T-cell (primary cell): ENCODE results near the gene RRP9. TPM values are rescaled to one million over a fixed set of nuclear protein-coding genes. Genes with fewer than 3 reads are reported as not detected.
A peak's percentile ranks its signal among the peaks of the same experiment; 100 is the strongest.

Experiments
- ATAC-seq, 4 experiments: fragments of 200-7000 bp in 3 of 4; fragments of 150-1000 bp in 1 of 4; cut with Tn5 transposase; replicated peaks in 1 of 4; 1 replicate in 3 of 4; 2 replicates in 1 of 4; pipeline ENCODE4 v1.10.0; 2021; ENCODE audit warnings: moderate library complexity in 3 of 4, mild to moderate bottlenecking in 2 of 4, moderate number of reproducible peaks in 1 of 4
- CTCF ChIA-PET, 2 donors: fragments of 300-600 bp; sonication (Branson Sonifier 250); formaldehyde crosslinking; loops; one replicate each; lab custom pipeline; 2022; ENCODE audit warnings: antibody characterized with exemption in 2 of 2; lab: Charles Lee
- POLR2A ChIA-PET, 2 donors: fragments of 300-600 bp; sonication (Branson Sonifier 250); formaldehyde crosslinking; loops; one replicate each; lab custom pipeline; 2022; ENCODE audit warnings: antibody characterized with exemption in 2 of 2; lab: Charles Lee
- DNase-seq, 35 experiments: peaks; one replicate each; pipeline versions ENCODE4 v3.0.0 to v3.0.0-alpha.2; 2013 to 2023
- H3K27ac ChIP-seq: one replicate; pipeline ENCODE4 v1.5.1; 2013; ENCODE audit warnings: low read length
- H3K27me3 ChIP-seq, 2 experiments: replicated peaks in 1 of 2; 1 replicate in 1 of 2; 2 replicates in 1 of 2; pipeline versions ENCODE4 v1.6.1 to v1.7.0; 2013; ENCODE audit warnings: low read length in 1 of 2, mixed read lengths in 1 of 2; ENCODE audit not compliant: control insufficient read depth in 2 of 2, insufficient read depth in 2 of 2; ENCODE audit errors: extremely low read depth in 1 of 2
- H3K36me3 ChIP-seq, 2 donors: 1 replicate in 1 of 2; 2 replicates in 1 of 2; pipeline versions ENCODE4 v1.6.1 to v1.7.0; 2013; ENCODE audit warnings: low read length in 1 of 2; ENCODE audit not compliant: control insufficient read depth in 2 of 2, insufficient read depth in 1 of 2; ENCODE audit errors: extremely low read depth in 1 of 2
- H3K4me1 ChIP-seq, 2 experiments: 1 replicate in 1 of 2; 2 replicates in 1 of 2; pipeline versions ENCODE4 v1.6.1 to v1.7.0; 2013; ENCODE audit warnings: low read length in 2 of 2, mixed read lengths in 1 of 2; ENCODE audit not compliant: insufficient read depth in 2 of 2, control insufficient read depth in 1 of 2; ENCODE audit errors: extremely low read depth in 1 of 2
- H3K4me3 ChIP-seq, 2 donors: 1 replicate in 1 of 2; 2 replicates in 1 of 2; pipeline versions ENCODE4 v1.5.1 to v1.7.0; 2013; ENCODE audit warnings: mild to moderate bottlenecking in 2 of 2, low read length in 1 of 2, moderate library complexity in 1 of 2; ENCODE audit not compliant: control insufficient read depth in 1 of 2; ENCODE audit errors: extremely low read depth in 1 of 2
- H3K9me3 ChIP-seq: 2 replicates; pipeline ENCODE4 v1.7.0; 2013
- H3K27ac Mint-ChIP-seq, 2 donors: one replicate each; pipeline ENCODE4 v1.8.0; 2020 to 2021; ENCODE audit warnings: mild to moderate bottlenecking in 2 of 2, mixed read lengths in 2 of 2
- H3K27me3 Mint-ChIP-seq, 2 donors: one replicate each; pipeline ENCODE4 v1.8.0; 2021 to 2022; ENCODE audit warnings: mixed read lengths in 2 of 2
- H3K36me3 Mint-ChIP-seq: one replicate; pipeline ENCODE4 v1.8.0; 2021; ENCODE audit warnings: mixed read lengths
- H3K4me1 Mint-ChIP-seq, 3 donors: one replicate each; pipeline ENCODE4 v1.8.0; 2020 to 2022; ENCODE audit warnings: mixed read lengths in 3 of 3, mild to moderate bottlenecking in 1 of 3
- H3K4me3 Mint-ChIP-seq, 3 donors: one replicate each; pipeline ENCODE4 v1.8.0; 2020 to 2022; ENCODE audit warnings: mild to moderate bottlenecking in 3 of 3, mixed read lengths in 3 of 3, moderate library complexity in 3 of 3
- H3K9me3 Mint-ChIP-seq, 3 donors: one replicate each; pipeline ENCODE4 v1.8.0; 2020 to 2022; ENCODE audit warnings: mixed read lengths in 3 of 3
- WGBS: methylation state at CpG from one replicate; pipeline ENCODE4 v1.1.5; 2013; ENCODE audit warnings: missing lambda C conversion rate; ENCODE audit not compliant: insufficient coverage; 5-methylcytosine and 5-hydroxymethylcytosine counted together
- total RNA-seq, 35 experiments: library from RNA in 6 of 35; stranded (reverse) in 6 of 35; fragments of 120-200 nt in 1 of 35; gene quantifications; one replicate each; pipeline versions ENCODE4 v1.2.1 to v1.2.4 and lab custom pipeline; 2013 to 2026

The RRP9 gene
- total RNA-seq, 5 donors from 2014 or later (not counting 1 experiment from before 2014, with no cell fraction given), result 11.4 to 20.5 (median 18.3) TPM

DNA sequence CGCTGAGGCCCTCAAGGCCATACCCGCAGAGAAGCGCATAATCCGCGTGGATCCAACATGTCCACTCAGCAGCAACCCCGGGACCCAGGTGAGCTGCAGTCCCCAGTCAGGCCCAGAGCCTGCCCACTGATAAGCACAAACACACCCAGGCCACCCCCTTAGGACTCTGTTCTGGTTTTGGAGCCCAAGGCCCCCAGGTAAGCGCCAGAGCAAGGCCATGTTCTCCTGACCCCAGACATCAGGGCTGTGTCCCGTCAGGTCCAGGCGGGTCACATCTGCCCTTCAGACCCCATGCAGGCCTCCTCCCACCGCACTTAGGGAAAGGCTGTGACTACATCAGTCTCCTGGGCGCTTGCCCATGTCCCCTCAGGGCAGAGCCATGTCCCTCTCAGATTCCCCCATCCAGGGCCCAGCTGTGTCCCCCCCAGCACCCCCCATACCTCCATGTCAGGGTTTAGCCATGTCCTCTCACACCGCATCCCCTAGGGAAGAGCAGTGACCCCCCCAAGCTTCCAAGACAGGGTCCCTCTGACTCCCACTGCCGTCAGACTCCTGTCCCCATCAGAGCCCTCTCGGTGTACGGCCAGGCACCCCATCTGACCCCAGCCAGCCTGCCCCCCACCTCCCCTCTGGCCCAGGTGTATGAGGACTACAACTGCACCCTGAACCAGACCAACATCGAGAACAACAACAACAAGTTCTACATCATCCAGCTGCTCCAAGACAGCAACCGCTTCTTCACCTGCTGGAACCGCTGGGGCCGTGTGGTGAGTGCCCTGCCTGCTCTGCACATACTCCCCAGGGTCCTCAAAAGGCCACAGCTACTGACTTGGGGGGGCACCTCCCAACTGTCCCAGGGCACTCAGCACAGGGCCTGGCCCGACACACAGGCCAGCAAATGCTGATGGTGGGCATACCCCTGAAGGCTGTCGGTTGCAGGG is 2.0 kb upstream of the RRP9 start:
- ChIA-PET POLR2A (interaction anchor here in 1 of 2 donors (0.6 kb wide), 1 partner anchor 193 kb away, joined by 9 read pairs; no protein-coding TSS in a partner anchor), CTCF (no interaction called here)
- peak overlapping the region; percentile 21 to 92 (median 37) for H3K4me3 Mint-ChIP-seq
- H3K4me3 ChIP-seq, result no peak overlapping the region
- DNase-seq, result peak in 1 of 35 experiments; percentile 6
- peak overlapping the region in 1 of 2 donors; percentile 87 for H3K27ac Mint-ChIP-seq
- no peaks in the 10 kb centered on the region for H3K27me3 Mint-ChIP-seq
- H3K9me3 ChIP-seq, result no peaks in the 10 kb centered on the region
- peaks cover 8% of the 10 kb centered on the region for H3K36me3 Mint-ChIP-seq
- H3K4me1 Mint-ChIP-seq, result peaks cover 36 to 41% (median 38%) of the 10 kb centered on the region in 3 donors
- peaks cover 6 to 34% of the 10 kb centered on the region in 2 experiments for H3K4me1 ChIP-seq
- 97% methylated on average over 16 of the region's 21 CpGs for WGBS
- H3K27me3 ChIP-seq, result no peaks in the 10 kb centered on the region
- ATAC-seq, result no peak
- peaks cover 3 to 4% of the 10 kb centered on the region in 2 donors for H3K36me3 ChIP-seq
- no peak overlapping the region for H3K27ac ChIP-seq
- no peaks in the 10 kb centered on the region for H3K9me3 Mint-ChIP-seq

- peaks cover 11 to 13% of the 10 kb centered on the region in 2 donors for H3K36me3 ChIP-seq
- peak overlapping the region; percentile 66 to 83 for H3K4me3 ChIP-seq
- no peaks in the 10 kb centered on the region for H3K9me3 Mint-ChIP-seq
- no peaks in the 10 kb centered on the region for H3K9me3 ChIP-seq
- ATAC-seq (no peak), DNase-seq (peak in 30 of 35 experiments; percentile 18 to 62 (median 37))
- CTCF ChIA-PET, result interaction anchor here (0.6 to 2.0 kb wide), 10 partner anchors 22 to 291 kb away, joined by 3 to 10 read pairs (median 3); partner anchors contain the start of genes ABHD14B (in 2 of the 2), PCBP4 (in 1 of the 2) and RPL29 (in 1 of the 2)
- peaks cover 9% of the 10 kb centered on the region for H3K36me3 Mint-ChIP-seq
- H3K27ac Mint-ChIP-seq, result peak overlapping the region; percentile 85 to 87
- H3K27me3 Mint-ChIP-seq, result no peaks in the 10 kb centered on the region
- 57% methylated on average over 11 of the region's 17 CpGs for WGBS
- H3K27me3 ChIP-seq, result no peaks in the 10 kb centered on the region
- POLR2A ChIA-PET, result interaction anchor here in 1 of 2 donors (0.6 kb wide), 1 partner anchor 194 kb away, joined by 9 read pairs; no protein-coding TSS in a partner anchor
- peak overlapping the region; percentile 86 to 92 (median 89) for H3K4me3 Mint-ChIP-seq
- H3K4me1 Mint-ChIP-seq, result peaks cover 36 to 41% (median 38%) of the 10 kb centered on the region in 3 donors
- peaks cover 6 to 36% of the 10 kb centered on the region in 2 experiments for H3K4me1 ChIP-seq
- peak overlapping the region; percentile 83 for H3K27ac ChIP-seq
These were observed 1.1 kb upstream of the RRP9 start for GRCh38 chr3:51942603-51943450.

- Mint-ChIP-seq H3K27ac (peak overlapping the region; percentile 69 to 70), H3K36me3 (peaks cover 22% of the 10 kb centered on the region), H3K27me3 (no peaks in the 10 kb centered on the region), H3K4me3 (peak overlapping the region; percentile 86 to 92 (median 89)), H3K4me1 (peaks cover 36 to 41% (median 38%) of the 10 kb centered on the region in 3 donors), H3K9me3 (no peaks in the 10 kb centered on the region)
- 0% methylated on average over 15 of the region's 20 CpGs for WGBS
- no peak overlapping the region for H3K27ac ChIP-seq
- H3K27me3 ChIP-seq, result no peaks in the 10 kb centered on the region
- DNase-seq (peak in 1 of 35 experiments; percentile 5), ATAC-seq (no peak)
- peaks cover 25 to 27% of the 10 kb centered on the region in 2 donors for H3K36me3 ChIP-seq
- ChIA-PET POLR2A (interaction anchor here in 1 of 2 donors (0.5 to 0.6 kb wide), 2 partner anchors 269 to 626 kb away, joined by 3 to 5 read pairs; no protein-coding TSS in a partner anchor), CTCF (interaction anchor here in 1 of 2 donors (0.6 to 2.0 kb wide), 12 partner anchors 26 to 272 kb away, joined by 3 to 10 read pairs (median 4); partner anchors contain the start of genes ABHD14B, ACY1, DUSP7 and PCBP4)
- H3K4me3 ChIP-seq, result peak overlapping the region; percentile 75 to 83
- no peaks in the 10 kb centered on the region for H3K9me3 ChIP-seq
- H3K4me1 ChIP-seq, result peaks cover 6 to 37% of the 10 kb centered on the region in 2 experiments
These were observed 274 bp downstream of the RRP9 start for GRCh38 chr3:51941463-51941797.

- H3K36me3 ChIP-seq, result peaks cover 28 to 33% of the 10 kb centered on the region in 2 donors
- DNase-seq (peak in 1 of 35 experiments; percentile 16), ATAC-seq (no peak)
- H3K27ac ChIP-seq, result no peak overlapping the region
- no peaks in the 10 kb centered on the region for H3K27me3 ChIP-seq
- peaks cover 6 to 37% of the 10 kb centered on the region in 2 experiments for H3K4me1 ChIP-seq
- Mint-ChIP-seq H3K4me3 (peak overlapping the region; percentile 86 to 92 (median 89)), H3K9me3 (no peaks in the 10 kb centered on the region), H3K27ac (peak overlapping the region; percentile 69 to 70), H3K4me1 (peaks cover 36 to 41% (median 38%) of the 10 kb centered on the region in 3 donors), H3K36me3 (peaks cover 25% of the 10 kb centered on the region), H3K27me3 (no peaks in the 10 kb centered on the region)
- ChIA-PET POLR2A (interaction anchor here in 1 of 2 donors (0.5 kb wide), 1 partner anchor 627 kb away, joined by 5 read pairs; no protein-coding TSS in a partner anchor), CTCF (interaction anchor here in 1 of 2 donors (0.6 to 2.0 kb wide), 11 partner anchors 32 to 271 kb away, joined by 3 to 10 read pairs (median 4); partner anchors contain the start of genes ABHD14B, ACY1, DUSP7 and RPL29)
- 34% methylated on average over 11 of the region's 13 CpGs for WGBS
- no peaks in the 10 kb centered on the region for H3K9me3 ChIP-seq
- peak overlapping the region; percentile 75 to 83 for H3K4me3 ChIP-seq
These were observed 849 bp downstream of the RRP9 start for GRCh38 chr3:51940648-51941462.

GRCh38 chr3:51938780-51939425 is 2.8 kb downstream of the RRP9 start:
- CTCF ChIA-PET, result interaction anchor here in 1 of 2 donors (0.5 kb wide), 1 partner anchor 21 kb away, joined by 3 read pairs; no protein-coding TSS in a partner anchor
- Histone ChIP-seq H3K36me3 (peaks cover 34 to 52% of the 10 kb centered on the region in 2 donors), H3K27ac (no peak overlapping the region), H3K27me3 (no peaks in the 10 kb centered on the region), H3K9me3 (no peaks in the 10 kb centered on the region), H3K4me3 (no peak overlapping the region), H3K4me1 (peaks cover 6 to 37% of the 10 kb centered on the region in 2 experiments)
- Mint-ChIP-seq H3K27me3 (no peaks in the 10 kb centered on the region), H3K4me3 (peak overlapping the region in 1 of 3 donors; percentile 38), H3K36me3 (peaks cover 40% of the 10 kb centered on the region), H3K27ac (no peak overlapping the region), H3K9me3 (no peaks in the 10 kb centered on the region), H3K4me1 (peaks cover 35 to 41% (median 36%) of the 10 kb centered on the region in 3 donors)
- no peak for DNase-seq
- WGBS, result 100% methylated on average over 3 of the region's 9 CpGs
- POLR2A ChIA-PET, result no interaction called here
- ATAC-seq, result no peak
